Measurements from ENCODE around the gene METTL25.

GRCh38 chr12:82474181-82474797, 116.0 kb downstream of the METTL25 start:
- TF ChIP-seq CTCF (IDR thresholded peaks at IDR 0.05) (no peak), POLR2A (IDR thresholded peaks at IDR 0.05) (no peak)
